Tibial nerve (tissue), 4 donors: ENCODE data around the gene VAMP2. TPM values are rescaled to one million over a fixed set of nuclear protein-coding genes. Genes with fewer than 3 reads are reported as not detected.
A peak's percentile ranks its signal among the peaks of the same experiment; 100 is the strongest.

Experiments used
- DNase-seq, 2 donors: peaks; one replicate each; pipeline ENCODE4 v3.0.0-alpha.2; 2019; ENCODE audit warnings: low spot score in 2 of 2
- H3K27ac ChIP-seq, 4 donors: fragments of 200-600 bp; sonication (generic) in 3 of 4; one replicate each; pipeline ENCODE4 v1.5.1; 2017 to 2019; ENCODE audit warnings: mild to moderate bottlenecking in 1 of 4
- H3K27me3 ChIP-seq, 2 donors: fragments of 200-600 bp; sonication (generic) in 1 of 2; one replicate each; pipeline versions ENCODE4 v1.5.1 to v1.6.0; 2017 to 2019
- H3K36me3 ChIP-seq, 3 donors: fragments of 200-600 bp; sonication (generic); one replicate each; pipeline ENCODE4 v1.5.1; 2018 to 2019
- H3K4me1 ChIP-seq, 4 donors: fragments of 200-600 bp; sonication (generic) in 3 of 4; one replicate each; pipeline ENCODE4 v1.5.1; 2017 to 2019
- H3K4me3 ChIP-seq, 4 donors: fragments of 200-600 bp; sonication (generic) in 3 of 4; one replicate each; pipeline ENCODE4 v1.5.1; 2017 to 2019; ENCODE audit warnings: mild to moderate bottlenecking in 1 of 4, moderate library complexity in 1 of 4
- H3K9me3 ChIP-seq, 4 donors: fragments of 200-600 bp; sonication (generic) in 3 of 4; one replicate each; pipeline ENCODE4 v1.5.1; 2017 to 2019
- EP300 ChIP-seq, 2 donors: sonication (generic); formaldehyde crosslinking; IDR thresholded peaks; one replicate each; pipeline ENCODE4 v1.6.1; 2017; ENCODE audit warnings: antibody characterized with exemption in 2 of 2, mild to moderate bottlenecking in 1 of 2
- POLR2A ChIP-seq, 2 donors: fragments of 450-650 bp; IDR thresholded peaks; one replicate each; pipeline ENCODE4 v1.6.1; 2017; ENCODE audit warnings: antibody characterized with exemption in 2 of 2, mild to moderate bottlenecking in 2 of 2, moderate library complexity in 2 of 2
- WGBS, 2 donors: methylation state at CpG; one replicate each; pipeline ENCODE4 v1.1.5; 2018; 5-methylcytosine and 5-hydroxymethylcytosine counted together
- total RNA-seq, 4 donors: library from RNA; depleted of rRNA; stranded (reverse); fragments of >200 nt; gene quantifications; one replicate each; pipeline ENCODE4 v1.1.0, GENCODE V29; 2016
- TF ChIP-seq, protein P1 (sequence below), 5 experiments: fragments of 200-600 bp in 3 of 5; fragments of 450-650 bp in 2 of 5; sonication (generic) in 3 of 5; IDR thresholded peaks; one replicate each; pipeline ENCODE4 v1.5.1; 2016 to 2019; ENCODE audit warnings: antibody characterized with exemption in 5 of 5, mild to moderate bottlenecking in 3 of 5, moderate library complexity in 2 of 5

VAMP2 gene
- total RNA-seq, 4 donors from 2014 or later = 48.0 to 72.1 (median 59.0) TPM

DNA sequence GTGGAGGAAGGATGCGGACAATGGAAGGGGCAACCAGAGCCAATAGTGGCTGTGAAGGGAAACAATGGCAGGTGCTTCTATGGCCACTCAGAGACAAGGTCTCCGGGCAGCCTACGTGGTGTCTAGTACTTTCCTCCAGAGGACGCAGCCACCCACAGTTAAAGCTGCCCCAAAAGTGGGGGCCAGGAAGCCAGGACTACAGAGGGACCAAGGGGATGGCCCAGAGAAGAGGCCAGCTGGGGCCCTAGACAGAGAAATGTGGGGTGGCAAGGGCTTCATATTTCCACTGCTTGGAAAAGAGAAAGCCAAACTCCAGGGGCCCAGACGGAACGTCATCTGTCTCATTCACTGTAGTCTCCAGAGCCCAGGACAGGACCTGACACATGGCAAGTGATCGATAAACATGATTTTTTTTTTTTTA is 9.7 kb downstream of the VAMP2 start:
- 58 to 63% methylated on average over 7 of the region's 7 CpGs for WGBS, 2 donors
- Histone ChIP-seq H3K9me3 (no peaks in the 10 kb centered on the region), H3K4me1 (peaks cover 3 to 53% (median 36%) of the 10 kb centered on the region in 4 donors)

DNA sequence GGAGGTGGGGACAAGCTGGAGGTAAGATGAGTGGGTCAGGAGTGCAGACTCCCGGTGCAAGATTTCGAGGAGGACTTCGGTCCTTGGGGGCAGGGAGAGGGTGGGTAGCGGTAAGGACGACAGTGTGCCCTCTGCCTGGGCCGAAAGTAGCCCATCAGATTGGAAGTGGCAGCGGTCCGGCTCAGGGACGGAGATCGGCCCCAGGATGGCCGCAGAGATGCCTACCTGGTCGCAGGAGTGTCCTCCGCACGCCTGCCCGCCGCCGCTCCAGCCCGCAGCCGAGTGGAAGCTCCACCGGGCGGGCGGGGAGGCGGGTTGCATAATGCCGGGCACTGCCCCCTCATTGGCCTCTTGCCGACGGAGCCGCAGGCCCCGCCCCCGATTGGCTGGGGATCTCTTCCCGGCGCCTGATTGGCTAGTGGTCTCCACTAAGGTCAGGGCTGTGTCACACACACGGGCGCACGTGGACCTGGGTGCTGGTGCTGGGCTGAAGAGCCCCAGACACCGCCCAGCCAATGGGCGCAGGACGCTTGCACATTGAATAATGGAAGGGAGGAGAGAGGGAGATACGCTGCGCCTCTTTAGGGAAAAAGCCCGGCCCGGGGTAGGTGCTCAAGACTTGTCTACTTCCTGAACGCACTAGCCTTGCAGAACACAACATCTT is 10.5 kb downstream of the VAMP2 start, which contains the start of gene PER1:
Gene PER1 (minus strand): TSS at position 293 of the 664 bp plus-strand sequence. CDS start 1,698 bp downstream, outside the sequence.
- no peaks in the 10 kb centered on the region for H3K27me3 ChIP-seq
- peak; percentile 95 to 97 for DNase-seq
- WGBS, 2 donors = 3 to 5% methylated on average over 32 to 33 of the region's 42 CpGs

More for the DNA sequence above, 9.7 kb downstream of the VAMP2 start:
- Histone ChIP-seq H3K27ac (peak overlapping the region; percentile 98 to 100 (median 100)), H3K36me3 (peaks cover 14 to 32% (median 20%) of the 10 kb centered on the region in 3 donors), H3K27me3 (no peaks in the 10 kb centered on the region), H3K4me3 (peak overlapping the region; percentile 75 to 92 (median 86))
- DNase-seq = peak in 1 of 2 donors; percentile 32
- TF ChIP-seq, protein P1, sequence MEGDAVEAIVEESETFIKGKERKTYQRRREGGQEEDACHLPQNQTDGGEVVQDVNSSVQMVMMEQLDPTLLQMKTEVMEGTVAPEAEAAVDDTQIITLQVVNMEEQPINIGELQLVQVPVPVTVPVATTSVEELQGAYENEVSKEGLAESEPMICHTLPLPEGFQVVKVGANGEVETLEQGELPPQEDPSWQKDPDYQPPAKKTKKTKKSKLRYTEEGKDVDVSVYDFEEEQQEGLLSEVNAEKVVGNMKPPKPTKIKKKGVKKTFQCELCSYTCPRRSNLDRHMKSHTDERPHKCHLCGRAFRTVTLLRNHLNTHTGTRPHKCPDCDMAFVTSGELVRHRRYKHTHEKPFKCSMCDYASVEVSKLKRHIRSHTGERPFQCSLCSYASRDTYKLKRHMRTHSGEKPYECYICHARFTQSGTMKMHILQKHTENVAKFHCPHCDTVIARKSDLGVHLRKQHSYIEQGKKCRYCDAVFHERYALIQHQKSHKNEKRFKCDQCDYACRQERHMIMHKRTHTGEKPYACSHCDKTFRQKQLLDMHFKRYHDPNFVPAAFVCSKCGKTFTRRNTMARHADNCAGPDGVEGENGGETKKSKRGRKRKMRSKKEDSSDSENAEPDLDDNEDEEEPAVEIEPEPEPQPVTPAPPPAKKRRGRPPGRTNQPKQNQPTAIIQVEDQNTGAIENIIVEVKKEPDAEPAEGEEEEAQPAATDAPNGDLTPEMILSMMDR (IDR thresholded peaks at IDR 0.05) = no peak
- TF ChIP-seq POLR2A (IDR thresholded peaks at IDR 0.05) = no peak
- TF ChIP-seq EP300 (IDR thresholded peaks at IDR 0.05) = no peak

DNA sequence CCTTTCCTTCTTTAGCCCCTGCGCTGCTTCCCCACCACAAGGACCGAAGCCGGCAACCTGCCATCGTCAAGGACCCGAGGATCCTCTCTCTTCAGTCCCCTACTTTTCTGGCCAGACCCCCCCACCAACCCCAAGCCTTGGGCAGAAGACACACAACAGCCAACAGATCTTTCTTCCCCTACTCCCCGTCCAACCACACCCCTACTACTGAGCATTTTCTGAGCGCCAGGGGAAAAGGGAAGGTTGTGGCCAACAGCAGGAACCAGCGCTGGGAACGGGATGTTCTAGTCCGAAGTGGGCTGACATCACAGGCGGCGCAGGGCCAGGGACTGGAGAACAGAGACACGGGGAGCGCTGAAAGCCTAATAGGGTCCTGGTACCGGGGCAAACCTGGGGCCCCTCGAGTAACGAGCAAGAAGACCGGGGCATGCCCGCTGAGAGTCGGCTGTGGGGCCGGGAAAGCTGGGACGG is 11.1 kb downstream of the VAMP2 start:
- peaks cover 3 to 56% (median 34%) of the 10 kb centered on the region in 4 donors for H3K4me1 ChIP-seq
- H3K27me3 ChIP-seq = no peaks in the 10 kb centered on the region
- peaks cover 25 to 45% (median 34%) of the 10 kb centered on the region in 3 donors for H3K36me3 ChIP-seq
- TF ChIP-seq EP300 (IDR thresholded peaks at IDR 0.05) (peak in 1 of 2 donors; percentile 9), POLR2A (IDR thresholded peaks at IDR 0.05) (no peak)
- TF ChIP-seq, protein P1 (IDR thresholded peaks at IDR 0.05) = no peak
- WGBS, 2 donors = 1 to 2% methylated on average over 22 of the region's 22 CpGs
- H3K4me3 ChIP-seq = peak overlapping the region; percentile 75 to 92 (median 86)
- peak overlapping the region; percentile 98 to 100 (median 100) for H3K27ac ChIP-seq
- DNase-seq = peak; percentile 77 to 88
- H3K9me3 ChIP-seq = no peaks in the 10 kb centered on the region

More for the DNA sequence above, 10.5 kb downstream of the VAMP2 start, which contains the start of gene PER1:
- Histone ChIP-seq H3K4me1 (peaks cover 3 to 55% (median 36%) of the 10 kb centered on the region in 4 donors), H3K27ac (peak within 1 kb of the TSS; percentile 98 to 100 (median 100)), H3K36me3 (peaks cover 20 to 40% (median 28%) of the 10 kb centered on the region in 3 donors), H3K9me3 (no peaks in the 10 kb centered on the region), H3K4me3 (peak within 1 kb of the TSS; percentile 75 to 92 (median 86))
- TF ChIP-seq EP300 (IDR thresholded peaks at IDR 0.05) = peak; percentile 99 to 100
- TF ChIP-seq, protein P1 (IDR thresholded peaks at IDR 0.05) = peak in 2 of 5 experiments; percentile 4 to 43
- peak; percentile 89 to 98 for TF ChIP-seq POLR2A (IDR thresholded peaks at IDR 0.05)

DNA sequence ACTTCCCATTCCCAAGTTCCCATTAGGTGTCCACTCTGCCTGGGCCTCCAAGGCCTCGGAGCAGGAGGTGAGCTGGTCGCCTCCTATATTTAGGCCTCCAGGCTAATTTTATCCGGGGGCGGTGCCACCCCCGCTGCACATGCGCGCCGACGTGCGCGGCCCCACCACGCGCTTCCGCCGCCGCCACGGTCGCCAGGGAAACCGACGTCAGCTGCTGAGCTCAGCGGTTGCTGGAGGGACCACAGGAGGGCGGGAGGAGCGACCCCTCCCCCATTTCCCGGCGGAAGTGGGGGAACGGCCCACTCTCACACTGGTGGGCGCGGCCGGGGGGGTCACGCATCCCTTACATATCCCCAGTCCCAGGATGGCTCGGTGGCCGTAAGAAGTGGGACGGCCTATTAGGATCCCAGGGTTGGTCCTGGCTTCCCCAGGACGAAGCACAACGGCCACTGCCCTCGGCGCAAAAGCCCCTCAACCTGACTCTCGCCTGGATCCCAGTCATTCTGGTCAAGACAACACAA is 11.6 kb downstream of the VAMP2 start:
- peak; percentile 78 to 79 for DNase-seq
- 0 to 1% methylated on average over 9 to 22 of the region's 38 CpGs for WGBS, 2 donors
- TF ChIP-seq EP300 (IDR thresholded peaks at IDR 0.05) = peak; percentile 97 to 100
- peak in 1 of 2 donors; percentile 68 for TF ChIP-seq POLR2A (IDR thresholded peaks at IDR 0.05)
- TF ChIP-seq, protein P1 (IDR thresholded peaks at IDR 0.05) = peak in 2 of 5 experiments; percentile 48 to 56
- Histone ChIP-seq H3K4me1 (peaks cover 3 to 60% (median 36%) of the 10 kb centered on the region in 4 donors), H3K9me3 (no peaks in the 10 kb centered on the region), H3K36me3 (peaks cover 30 to 50% (median 39%) of the 10 kb centered on the region in 3 donors), H3K27ac (peak overlapping the region; percentile 98 to 100 (median 100)), H3K27me3 (no peaks in the 10 kb centered on the region), H3K4me3 (peak overlapping the region; percentile 75 to 92 (median 86))
